ENCODE results near the gene TNNI2. TPM values are rescaled to one million over a fixed set of nuclear protein-coding genes. Genes with fewer than 3 reads are reported as not detected.

TNNI2 gene
- total RNA-seq, 1 experiment from 2014 or later: not detected

GRCh38 chr11:1858154-1858553, 19.4 kb downstream of the TNNI2 start:
- DNase-seq (ENCODE audit: low read depth): no peak

GRCh38 chr11:1858576-1858975, 19.8 kb downstream of the TNNI2 start:
- no peak for DNase-seq (ENCODE audit: low read depth)

GRCh38 chr11:1859004-1859403, 20.2 kb downstream of the TNNI2 start:
- no peak for DNase-seq (ENCODE audit: low read depth)

- DNase-seq (ENCODE audit: low read depth): no peak
Observed at GRCh38 chr11:1860108-1860507, 21.3 kb downstream of the TNNI2 start.

- DNase-seq (ENCODE audit: low read depth): no peak
Observed at GRCh38 chr11:1861435-1862411, 22.9 kb downstream of the TNNI2 start.

GRCh38 chr11:1862588-1863351, 24.0 kb downstream of the TNNI2 start:
- peak; percentile 85 for DNase-seq (ENCODE audit: low read depth)

- peak; percentile 89 for DNase-seq (ENCODE audit: low read depth)
Observed at GRCh38 chr11:1863352-1864216, 24.8 kb downstream of the TNNI2 start.

GRCh38 chr11:1864231-1864630, 25.4 kb downstream of the TNNI2 start:
- DNase-seq (ENCODE audit: low read depth): no peak

GRCh38 chr11:1864831-1865665, 26.3 kb downstream of the TNNI2 start:
- no peak for DNase-seq (ENCODE audit: low read depth)

- DNase-seq (ENCODE audit: low read depth): no peak
Observed at GRCh38 chr11:1866226-1866625, 27.4 kb downstream of the TNNI2 start.

GRCh38 chr11:1866776-1867175, 28.0 kb downstream of the TNNI2 start:
- DNase-seq (ENCODE audit: low read depth): no peak

- DNase-seq (ENCODE audit: low read depth): no peak
Observed at GRCh38 chr11:1867381-1867780, 28.6 kb downstream of the TNNI2 start.

- no peak for DNase-seq (ENCODE audit: low read depth)
Observed at GRCh38 chr11:1868056-1868635, 29.4 kb downstream of the TNNI2 start.

GRCh38 chr11:1868636-1869291, 30.0 kb downstream of the TNNI2 start:
- DNase-seq (ENCODE audit: low read depth): no peak

- DNase-seq (ENCODE audit: low read depth): peak; percentile 22
Observed at GRCh38 chr11:1869427-1870325, 30.9 kb downstream of the TNNI2 start.

GRCh38 chr11:1870326-1870696, 31.5 kb downstream of the TNNI2 start:
- DNase-seq (ENCODE audit: low read depth): no peak

- DNase-seq (ENCODE audit: low read depth): no peak
Observed at GRCh38 chr11:1870721-1871466, 32.1 kb downstream of the TNNI2 start.

- no peak for DNase-seq (ENCODE audit: low read depth)
Observed at GRCh38 chr11:1871531-1871930, 32.8 kb downstream of the TNNI2 start.

Measured in HT1080 (cell line).